Kasumi-1 (cell line): ENCODE results near the gene MUC16.
"Not testable (repeated sequence)": the region's sequence is repeated elsewhere in the genome, so short reads cannot be mapped to it uniquely, and the experiment has no call there.

Experiments
- DNase-seq, 2 experiments: peaks; one replicate each; lab custom pipeline; 2025; lab: John Stamatoyannopoulos, UW

The MUC16 gene

DNA sequence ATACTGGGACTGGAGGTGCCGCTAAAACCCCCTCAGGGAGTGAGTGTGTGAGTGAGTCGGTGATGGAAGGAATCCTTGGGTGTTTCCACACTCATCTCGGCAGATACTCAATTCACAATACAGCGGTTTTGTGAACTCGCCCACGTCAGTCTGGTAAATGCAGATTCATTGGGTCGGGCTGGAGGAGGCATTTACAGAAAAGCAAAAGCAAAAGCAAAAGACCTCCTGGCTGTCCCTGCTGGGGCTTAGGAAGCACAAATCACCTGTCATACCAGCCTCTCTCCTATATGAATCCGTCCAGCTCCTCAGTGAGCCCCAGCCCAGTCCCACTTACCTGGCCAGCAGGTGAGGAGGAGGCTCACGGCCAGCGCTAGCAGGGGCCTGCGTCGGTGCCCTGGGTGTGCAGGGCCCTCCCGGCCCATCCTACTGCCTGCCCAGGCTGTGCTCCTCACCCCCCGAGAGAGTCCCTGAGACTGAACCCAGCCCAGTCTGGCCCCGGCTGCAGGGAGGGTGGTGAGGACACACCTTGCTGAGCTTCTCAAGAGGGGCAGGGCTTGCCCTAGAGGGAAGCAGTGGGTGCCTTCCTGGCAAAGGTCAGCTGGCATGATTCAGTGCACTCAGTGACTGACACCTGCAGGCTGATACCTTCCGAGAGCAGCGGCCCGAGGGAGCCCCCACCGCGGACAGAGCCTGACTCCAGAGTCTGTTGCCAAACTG lies at the start of gene MUC16:
MUC16 (minus strand) TSS at position 475 of the 717 bp plus-strand sequence.
- no peak for DNase-seq

DNA sequence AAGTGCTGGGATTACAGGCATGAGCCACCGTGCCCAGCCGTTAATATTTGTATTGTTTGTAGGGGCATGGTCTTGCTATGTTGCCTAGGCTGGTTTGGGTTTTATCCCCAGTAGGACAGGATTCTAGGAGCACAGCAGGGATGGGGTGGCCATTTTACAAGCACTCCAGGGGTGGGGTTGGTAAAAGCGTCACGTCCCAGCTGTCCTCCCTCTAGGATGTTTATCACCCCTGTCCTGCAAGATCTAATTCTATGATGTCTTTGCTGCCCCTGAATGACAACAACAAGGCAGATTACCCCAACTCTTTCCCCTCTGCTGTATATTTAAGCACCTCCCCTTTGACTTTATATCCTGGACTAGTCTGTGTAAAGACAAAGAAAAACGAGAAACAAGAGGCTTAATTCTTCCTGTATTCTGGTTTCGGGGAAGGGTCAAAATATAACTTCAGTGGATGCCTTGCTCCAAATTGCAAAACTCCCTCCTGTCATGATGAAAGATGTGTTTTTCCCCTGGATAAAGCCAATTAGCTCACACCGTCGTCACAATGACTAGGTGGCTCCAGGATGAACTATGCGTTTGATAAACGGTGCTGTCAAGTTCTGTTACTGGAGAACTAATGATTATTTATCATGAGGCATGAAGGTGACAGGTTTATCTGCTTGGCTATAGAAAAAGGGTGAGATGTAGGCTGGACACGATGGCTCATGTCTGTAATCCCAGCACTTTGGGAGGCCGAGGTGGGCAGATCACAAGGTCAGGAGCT lies 48.9 kb upstream of the MUC16 start:
- DNase-seq = no peak

DNA sequence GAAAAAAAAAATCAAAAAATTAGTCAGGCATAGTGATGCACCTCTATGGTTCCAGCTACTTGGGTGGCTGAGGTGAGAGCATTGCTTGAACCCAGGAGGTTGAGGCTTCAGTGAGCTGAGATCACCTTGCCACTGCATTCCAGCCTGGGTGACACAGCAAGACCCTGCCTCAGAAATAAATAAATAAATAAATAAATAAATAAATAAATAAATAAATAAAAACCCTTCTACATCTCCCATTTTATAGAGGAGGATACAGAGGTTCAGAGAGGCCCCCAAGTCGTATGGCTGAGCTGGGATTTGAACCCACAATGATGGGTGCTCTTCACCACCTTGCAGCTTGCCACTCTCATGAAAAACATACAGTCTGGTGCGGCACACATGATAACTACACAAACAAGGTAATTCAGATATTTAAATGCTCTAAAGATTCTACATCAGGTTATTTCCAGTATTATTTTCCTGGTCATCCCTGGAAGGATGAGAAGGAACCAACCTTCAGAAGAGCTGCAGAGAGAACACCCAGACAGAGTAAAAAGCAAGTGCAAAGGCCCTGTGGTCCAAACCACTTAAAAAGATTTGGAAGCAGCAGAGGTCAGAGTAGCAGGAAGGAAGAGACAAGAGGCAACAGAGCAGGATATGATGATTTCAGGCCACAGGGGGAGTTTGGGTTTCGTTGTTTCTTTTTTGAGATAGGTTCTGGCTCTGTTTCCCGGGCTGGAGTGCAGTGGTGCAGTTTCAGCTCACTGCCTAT lies 47.5 kb upstream of the MUC16 start:
- no peak for DNase-seq

DNA sequence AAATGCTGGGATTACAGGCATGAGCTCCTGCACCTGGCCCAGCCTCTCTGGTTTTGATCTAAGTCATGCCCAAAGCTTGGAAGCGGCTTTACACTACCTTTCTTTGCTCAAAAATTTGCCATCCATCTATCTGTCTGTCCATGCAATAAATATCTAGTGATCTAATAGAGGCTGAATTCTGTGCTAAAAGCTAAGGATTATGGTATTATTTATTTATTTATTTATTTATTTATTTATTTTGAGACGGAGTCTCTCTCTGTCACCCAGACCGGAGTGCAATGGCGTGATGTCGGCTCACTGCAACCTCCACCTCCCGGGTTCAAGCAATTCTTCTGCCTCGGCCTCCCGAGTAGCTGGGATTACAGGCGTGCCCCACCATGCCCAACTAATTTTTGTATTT lies 45.9 kb upstream of the MUC16 start:
- DNase-seq = not testable (repeated sequence)

DNA sequence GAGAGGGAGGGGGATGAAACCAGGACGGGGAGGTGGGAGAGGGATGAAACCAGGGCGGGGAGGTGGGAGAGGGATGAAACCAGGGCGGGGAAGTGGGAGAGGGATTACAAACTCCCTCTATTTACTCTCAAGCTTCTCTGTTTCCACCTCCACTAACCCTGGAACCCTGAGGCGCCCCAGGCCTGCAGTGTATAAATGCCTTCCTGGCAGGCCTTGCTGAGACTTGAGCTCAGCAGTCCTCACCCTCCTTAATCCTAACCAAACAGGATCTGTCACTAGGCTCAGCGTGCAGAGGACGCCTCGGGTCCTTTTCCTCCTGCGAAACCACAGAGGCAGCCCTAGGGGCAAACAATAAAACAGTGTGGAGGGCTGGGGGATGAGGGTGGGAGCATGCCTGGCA lies 44.6 kb upstream of the MUC16 start:
- DNase-seq = peak in 1 of 2 experiments; percentile 7

DNA sequence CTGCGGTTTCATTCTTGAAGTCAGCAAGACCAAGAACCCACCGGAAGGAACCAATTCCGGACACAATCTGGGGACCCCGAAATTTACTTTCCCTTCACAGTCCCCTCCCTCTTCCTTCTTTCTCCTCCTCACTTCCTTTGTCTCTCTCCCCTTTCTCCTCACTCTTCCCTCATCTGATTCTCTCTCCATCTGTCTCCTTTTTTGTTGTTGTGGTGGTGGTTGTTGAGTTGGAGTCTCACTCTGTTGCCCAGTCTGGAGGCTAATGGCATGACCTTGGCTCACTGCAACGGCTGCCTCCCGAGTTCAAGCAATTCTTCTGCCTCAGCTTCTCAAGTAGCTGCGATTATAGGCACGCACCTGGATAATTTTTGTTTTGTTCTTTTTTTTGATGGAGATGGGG lies 44.0 kb upstream of the MUC16 start:
- DNase-seq = no peak

DNA sequence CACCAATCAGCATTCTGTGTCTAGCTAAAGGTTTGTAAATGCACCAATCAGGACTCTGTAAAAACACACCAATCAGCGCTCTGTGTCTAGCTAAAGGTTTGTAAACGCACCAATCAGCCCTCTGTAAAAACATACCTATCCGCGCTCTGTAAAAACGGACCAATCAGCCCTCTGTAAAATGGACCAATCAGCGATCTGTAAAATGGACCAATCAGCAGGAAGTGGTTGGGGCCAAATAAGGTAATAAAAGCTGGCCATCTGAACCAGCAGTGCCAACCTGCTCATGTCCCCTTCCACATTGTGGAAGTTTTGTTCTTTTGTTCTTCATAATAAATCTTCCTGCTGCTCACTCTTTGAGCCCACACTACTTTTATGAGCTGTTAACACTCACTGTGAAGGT lies 43.5 kb upstream of the MUC16 start:
- DNase-seq = peak in 1 of 2 experiments; percentile 7

DNA sequence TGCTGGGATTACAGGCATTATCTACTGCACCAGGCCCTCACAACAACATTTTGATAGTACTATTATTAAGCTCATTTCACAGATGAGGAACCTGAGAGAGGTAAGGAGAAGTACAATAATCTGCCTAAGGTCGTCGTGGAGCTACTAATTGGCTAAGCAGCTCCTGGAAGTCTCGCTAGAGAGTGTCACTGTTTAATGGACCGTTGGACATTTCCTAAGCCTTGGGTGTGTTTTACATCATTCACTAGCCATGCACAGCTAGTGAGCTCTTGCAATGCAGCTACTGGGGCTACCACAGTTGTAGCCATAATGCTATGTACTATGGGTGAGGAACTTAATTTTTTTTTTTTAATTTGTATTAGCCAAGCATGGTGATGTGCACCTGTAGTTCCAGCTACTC lies 42.7 kb upstream of the MUC16 start:
- no peak for DNase-seq

DNA sequence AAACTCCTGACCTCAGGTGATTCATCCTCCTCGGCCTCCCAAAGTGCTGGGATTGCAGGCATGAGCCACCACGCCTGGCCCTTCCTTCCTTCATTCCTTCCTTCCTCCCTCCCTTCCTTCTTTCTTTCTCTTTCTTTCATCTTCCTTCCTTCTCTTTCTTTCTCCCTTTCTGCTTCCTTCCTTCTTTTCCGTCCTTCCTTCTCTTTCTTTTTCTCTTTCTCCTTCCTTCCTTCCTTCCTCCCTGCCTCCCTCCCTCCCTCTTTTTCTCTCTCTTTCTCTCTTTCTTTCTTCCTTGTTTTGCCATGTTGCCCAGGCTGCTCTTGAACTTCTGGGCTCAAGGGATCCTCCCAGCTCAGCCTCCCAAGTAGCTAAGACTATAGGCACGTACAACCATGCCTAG lies 36.5 kb upstream of the MUC16 start:
- DNase-seq = no peak

DNA sequence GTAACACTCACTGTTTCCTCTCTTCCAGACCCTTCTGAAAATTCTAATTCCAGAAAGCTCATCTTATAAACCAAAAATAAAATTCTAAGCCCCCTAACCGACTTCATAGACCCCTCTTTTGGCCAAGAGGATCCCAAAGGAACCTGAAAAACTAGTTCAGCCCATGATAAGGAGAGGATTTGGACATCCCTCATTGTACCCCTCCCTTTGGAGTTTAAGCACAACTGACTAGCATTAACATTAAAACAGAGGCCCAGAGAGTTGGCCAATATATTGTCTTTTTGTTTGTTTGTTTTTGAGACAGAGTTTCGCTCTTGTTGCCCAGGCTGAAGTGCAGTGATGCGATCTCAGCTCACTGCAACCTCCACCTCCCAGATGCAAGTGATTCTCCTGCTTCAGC lies 34.2 kb upstream of the MUC16 start:
- DNase-seq = no peak

DNA sequence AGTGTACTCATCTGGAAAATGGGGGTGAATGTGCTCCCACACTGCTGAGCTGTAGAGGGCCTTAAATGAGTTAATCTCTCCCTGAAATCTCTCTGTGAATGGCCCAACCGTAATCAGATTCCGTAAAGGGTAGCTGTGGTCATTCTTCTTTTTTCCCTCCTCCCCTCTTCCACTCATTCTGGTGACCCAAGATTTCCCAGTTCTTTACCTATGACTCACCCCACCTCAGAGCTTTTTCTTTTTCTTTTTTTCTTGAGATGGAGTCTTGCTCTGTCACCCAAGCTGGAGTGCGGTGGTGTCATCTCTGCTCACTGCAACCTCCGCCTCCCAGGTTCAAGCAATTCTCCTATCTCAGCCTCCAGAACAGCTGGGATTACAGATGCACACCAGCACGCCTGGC lies 33.3 kb upstream of the MUC16 start:
- no peak for DNase-seq

DNA sequence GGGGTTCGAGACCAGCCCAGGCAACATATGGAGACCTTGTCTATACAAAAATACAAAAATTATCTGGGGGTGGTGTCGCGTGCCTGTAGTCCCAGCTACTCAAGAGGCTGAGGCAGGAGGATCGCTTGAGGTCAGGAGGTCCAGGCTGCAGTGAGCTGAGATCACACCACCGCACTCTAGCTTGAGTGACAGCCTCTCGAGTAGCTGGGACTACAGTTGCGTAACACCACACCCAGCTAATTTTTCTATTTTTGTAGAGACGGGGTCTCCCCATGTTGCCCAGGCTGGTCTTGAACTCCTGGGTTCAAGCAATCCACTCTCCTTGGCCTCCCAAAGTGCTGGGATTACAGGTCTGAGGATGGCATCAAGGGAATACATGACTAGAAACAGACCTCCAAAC lies 30.8 kb upstream of the MUC16 start:
- DNase-seq = no peak

DNA sequence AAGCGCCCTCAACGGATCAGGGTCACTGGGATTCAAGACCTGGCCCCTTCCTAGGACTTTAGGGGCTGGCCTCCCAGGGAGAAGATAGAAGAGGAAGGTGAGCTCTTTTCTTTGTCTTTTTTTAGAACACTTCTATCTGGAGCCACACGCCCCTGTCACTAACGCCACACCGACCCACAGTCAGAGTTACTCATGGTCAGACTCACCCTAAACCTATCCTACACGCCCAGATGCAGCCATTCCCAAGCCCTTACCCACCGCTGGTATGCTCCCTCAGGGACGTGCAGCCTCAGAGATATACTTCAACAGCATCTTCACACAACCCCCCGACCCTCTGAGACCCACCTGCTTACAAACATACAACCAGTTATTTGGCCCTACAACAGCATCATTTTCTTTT lies 29.9 kb upstream of the MUC16 start:
- no peak for DNase-seq

DNA sequence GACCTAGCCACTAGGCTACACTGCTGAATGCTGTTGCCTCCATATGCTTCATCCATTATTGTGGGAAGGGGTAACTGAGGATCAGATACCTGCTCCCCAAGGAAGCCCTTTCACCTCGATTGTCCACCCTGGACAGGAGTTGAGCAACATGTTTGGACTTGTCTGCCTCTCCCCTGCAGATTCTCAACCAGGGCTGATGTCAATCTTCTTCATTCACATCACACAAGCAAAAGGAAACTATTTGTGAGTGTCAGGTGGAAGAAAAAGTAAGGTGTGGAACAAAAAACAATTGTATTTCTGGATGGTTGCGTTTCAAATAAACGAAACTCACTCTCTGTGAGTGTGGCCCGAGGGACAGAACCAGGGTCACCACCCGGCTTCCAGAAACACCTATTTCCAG lies 29.5 kb upstream of the MUC16 start:
- DNase-seq = no peak

DNA sequence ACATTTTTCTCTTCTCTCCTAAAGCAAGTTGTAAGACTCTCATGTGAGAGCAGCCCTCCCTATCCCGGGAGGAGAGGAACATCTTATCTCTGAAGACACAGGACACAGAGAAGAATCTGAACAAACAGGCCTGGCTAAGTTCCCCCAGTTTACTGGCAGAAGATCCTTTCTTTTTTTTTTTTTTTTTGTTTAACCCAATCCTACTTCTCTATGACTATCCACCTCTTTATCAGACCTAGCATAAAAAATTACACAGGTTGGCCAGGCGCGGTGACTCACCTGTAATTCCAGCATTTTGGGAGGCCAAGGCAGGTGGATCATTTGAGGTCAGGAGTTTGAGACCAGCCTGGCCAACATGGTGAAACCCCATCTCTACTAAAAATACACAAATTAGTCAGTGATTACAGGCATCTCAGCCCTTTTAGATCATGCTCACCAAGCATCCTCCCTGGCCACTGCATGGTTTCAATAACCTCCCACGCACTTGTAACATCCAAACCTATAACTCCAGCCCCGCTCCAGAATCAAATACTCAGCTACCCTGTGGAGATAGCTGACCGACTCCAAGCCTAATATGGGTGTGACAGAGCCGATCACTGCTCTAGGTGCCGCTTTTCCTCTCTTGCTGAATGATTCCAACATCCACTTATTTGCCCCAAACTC lies 27.3 kb upstream of the MUC16 start:
- no peak for DNase-seq

DNA sequence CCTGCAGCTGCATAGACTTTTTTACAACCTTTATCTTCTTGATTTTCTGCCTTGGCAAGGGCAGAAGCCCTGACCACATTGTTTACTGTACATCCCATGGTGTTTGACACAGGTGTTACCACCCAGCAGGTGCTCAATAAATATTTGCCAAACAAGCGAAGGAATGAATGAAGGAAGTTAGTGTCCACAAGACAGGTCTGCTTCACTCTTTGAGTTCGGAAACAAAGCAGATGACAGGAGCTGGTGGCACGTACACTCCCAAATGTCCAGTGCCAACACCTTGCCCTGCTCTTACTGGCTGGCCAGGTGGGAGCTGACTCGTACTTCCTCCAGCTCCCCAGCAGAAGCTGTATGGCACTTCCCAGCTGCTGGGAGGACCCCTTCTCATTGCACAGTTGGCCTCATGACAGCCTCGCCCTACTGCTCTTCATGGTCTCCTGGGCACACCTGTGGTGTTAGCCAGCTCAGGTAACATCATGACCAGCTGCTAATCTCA lies 22.0 kb upstream of the MUC16 start:
- DNase-seq = no peak

DNA sequence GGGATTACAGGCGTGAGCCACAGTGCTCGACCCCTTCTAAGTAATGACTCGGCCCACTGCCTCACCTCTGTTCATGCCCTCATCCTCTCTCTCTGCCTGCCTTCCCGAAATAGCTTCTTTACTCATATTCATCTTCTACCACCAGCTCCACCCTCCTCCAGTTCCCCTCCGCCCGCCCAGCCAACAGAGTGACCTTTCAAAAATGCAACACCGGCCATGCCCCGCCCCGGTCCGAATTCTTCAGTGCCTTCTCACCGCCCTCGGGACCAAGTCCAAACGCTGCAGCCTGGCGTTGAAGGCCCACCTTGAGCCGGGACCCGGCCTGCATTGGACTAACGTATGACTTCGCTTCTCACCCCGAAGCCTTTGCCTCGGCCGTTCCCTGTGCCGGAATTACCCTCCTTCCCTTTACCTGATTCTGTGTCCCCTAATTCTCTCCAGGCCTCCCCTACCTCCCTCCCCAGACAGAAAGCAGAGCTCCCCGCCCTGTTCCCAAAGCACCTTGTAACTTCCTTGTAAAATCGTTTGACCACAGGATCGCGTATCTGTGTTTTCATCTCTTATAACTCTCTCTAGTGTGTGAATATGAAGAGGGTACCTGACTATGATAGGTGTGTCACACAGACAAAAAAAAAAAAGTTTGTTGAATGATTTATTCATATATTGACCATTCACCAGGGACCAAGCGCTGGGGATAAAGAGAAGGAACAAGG lies 8.1 kb upstream of the MUC16 start:
- DNase-seq = no peak

DNA sequence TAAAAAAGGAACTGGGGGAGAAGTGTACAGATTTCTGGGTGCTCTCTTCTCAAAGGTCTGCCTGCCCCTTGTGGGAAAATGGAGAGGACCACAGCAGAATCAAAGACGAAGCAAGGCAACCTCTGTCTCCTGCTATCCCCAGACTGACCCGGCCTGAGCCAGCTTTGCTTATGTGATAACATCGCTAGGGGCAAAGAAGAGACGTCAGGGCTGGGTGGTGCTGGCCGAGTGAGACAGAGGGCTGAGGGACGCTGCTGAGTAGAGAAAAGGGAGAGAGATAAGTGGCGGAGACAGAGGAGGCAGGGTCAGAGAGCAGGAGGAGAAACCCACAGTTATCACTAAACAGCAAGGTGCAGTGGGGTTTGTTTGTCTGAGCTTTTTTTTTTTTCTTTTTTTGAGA lies 4.6 kb upstream of the MUC16 start:
- DNase-seq = no peak

DNA sequence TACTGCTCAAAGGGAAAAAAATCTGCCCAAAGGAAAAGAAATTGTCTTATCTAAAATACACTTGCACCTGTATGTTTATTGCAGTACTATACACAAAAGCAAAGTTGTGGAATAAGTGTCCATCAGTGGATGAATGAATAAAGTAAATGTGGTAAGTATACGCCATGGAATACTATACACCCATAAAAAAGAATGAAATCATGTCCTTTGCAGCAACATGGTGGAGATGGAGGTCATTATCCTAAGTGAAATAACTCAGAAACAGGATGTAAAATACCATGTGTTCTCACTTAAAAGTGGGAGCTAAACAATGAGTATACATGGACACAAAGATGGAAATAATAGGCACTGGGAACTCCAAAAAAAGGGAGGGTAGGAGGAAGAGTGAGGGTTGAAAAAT lies 3.8 kb upstream of the MUC16 start:
- DNase-seq = no peak

DNA sequence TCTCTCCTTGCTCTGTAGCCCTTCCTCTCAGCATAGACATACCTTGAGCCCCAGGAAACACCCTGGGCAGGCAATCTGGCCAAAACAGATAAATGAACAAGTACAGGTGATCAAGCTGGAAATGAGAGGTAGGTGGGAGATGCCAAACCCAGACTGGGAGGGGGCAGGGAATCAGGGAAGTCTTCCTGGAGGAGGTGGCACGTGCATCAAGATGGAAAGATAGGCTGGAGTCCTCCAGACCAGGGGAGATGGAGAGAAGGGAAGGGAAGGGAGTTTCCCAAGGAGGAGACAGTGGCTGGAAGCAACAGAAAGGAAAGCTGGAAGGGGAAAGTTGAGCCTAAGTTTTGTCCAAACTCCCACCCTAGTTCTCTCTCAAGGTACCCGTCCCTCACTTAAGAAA lies 1.7 kb upstream of the MUC16 start:
- DNase-seq = no peak

DNA sequence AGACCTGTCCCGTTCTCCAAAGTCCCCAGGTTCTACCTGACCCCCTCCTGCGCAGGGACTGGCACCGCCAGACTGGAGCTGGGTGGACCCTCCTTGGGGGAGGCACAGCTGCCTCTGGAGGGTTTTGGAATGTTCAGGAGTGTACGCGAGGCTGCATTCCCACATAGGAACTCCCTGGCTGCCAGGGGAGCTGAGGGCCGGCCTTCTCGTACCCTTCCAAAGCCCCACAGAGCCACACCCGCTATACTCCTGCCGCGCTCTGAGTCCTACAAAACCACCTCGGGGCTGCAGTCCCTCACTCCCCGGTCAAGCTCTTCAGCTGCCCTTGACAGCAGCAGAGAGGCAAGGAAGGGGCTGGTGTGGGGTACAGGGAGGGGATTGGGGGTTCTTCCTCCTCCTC lies 484 bp upstream of the MUC16 start:
- DNase-seq = no peak

DNA sequence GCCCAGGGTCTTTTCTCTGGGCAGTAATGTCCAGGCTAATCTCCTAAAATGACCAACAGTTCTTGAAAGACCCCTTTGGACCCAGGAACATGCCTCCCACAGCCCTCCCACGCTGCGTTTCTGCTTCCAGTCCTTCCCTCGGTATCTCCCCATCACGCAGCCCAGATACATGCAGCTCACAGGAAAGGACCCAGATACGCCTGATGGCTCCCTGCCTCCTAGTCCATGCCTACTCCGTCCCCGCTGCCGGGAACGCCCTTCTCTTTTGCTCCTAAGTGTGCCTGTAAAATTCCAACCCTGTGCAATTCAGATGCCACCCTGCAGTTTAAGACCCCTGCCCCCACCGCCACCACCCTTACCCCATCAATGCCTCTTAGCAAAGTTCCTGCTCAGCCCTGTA lies 778 bp downstream of the MUC16 start:
- DNase-seq = no peak
